ENCODE results near the gene HSD17B3. TPM values are rescaled to one million over a fixed set of nuclear protein-coding genes. Genes with fewer than 3 reads are reported as not detected.

Gene HSD17B3
- total and polyA plus RNA-seq, 10 donors = 0.34 to 3.9 (median 0.87) TPM; not detected in 2

DNA sequence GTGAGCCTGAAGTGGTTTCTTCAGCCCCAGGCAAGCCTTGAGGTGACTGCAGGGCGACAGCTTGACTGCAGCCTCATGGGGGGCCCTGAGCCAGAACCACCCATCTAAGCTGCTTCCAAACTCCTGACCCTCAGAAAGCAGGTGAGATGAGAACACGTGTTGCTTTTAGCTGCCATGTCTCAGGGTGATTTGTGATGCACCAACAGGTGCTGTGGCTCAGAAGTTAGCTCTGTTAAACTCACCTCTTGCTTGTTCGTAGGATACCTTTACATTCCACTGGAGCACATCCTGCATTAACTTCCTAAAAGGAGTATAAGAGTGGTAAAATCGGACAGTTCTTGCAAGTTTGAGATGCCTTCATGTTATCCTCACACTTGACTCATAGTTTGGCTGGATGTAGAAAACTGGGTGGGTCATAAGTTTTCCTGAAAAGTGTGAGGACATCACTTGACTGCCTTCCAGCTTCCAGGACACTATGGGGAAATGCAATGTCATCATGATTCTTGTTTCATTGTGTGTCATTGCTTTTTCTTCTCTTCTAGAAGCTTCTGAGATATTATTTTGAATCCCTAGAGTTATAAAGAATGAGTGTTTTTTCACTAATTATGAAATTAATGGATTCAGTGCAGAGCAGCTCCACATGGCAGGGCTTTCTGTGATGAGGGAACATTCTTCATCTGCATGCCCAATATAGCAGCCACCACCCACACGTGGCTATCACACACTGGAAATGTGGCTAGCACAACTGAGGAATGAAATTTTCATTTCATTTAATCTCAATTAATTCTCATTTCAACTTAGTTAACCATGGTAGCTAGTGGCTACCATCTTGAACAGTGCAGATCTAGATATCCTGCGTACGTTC is 92.3 kb downstream of the HSD17B3 start:
- H3K4me3 ChIP-seq = no peak overlapping the region
- TF ChIP-seq, protein P1, sequence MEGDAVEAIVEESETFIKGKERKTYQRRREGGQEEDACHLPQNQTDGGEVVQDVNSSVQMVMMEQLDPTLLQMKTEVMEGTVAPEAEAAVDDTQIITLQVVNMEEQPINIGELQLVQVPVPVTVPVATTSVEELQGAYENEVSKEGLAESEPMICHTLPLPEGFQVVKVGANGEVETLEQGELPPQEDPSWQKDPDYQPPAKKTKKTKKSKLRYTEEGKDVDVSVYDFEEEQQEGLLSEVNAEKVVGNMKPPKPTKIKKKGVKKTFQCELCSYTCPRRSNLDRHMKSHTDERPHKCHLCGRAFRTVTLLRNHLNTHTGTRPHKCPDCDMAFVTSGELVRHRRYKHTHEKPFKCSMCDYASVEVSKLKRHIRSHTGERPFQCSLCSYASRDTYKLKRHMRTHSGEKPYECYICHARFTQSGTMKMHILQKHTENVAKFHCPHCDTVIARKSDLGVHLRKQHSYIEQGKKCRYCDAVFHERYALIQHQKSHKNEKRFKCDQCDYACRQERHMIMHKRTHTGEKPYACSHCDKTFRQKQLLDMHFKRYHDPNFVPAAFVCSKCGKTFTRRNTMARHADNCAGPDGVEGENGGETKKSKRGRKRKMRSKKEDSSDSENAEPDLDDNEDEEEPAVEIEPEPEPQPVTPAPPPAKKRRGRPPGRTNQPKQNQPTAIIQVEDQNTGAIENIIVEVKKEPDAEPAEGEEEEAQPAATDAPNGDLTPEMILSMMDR (IDR thresholded peaks at IDR 0.05 in 8 of 11, conservative IDR thresholded peaks at IDR 0.05 in 3 of 11) = no peak
- no peaks in the 10 kb centered on the region for H3K4me1 ChIP-seq
- 75 to 92% (median 88%) methylated on average over 7 of the region's 7 CpGs for WGBS, 5 donors
- H3K27me3 ChIP-seq (replicated peaks in 1 of 7) = peaks cover 0 to 5% (median 0%) of the 10 kb centered on the region in 7 donors
- DNase-seq = no peak
- H3K27ac ChIP-seq = no peak overlapping the region
- no peaks in the 10 kb centered on the region for H3K36me3 ChIP-seq
- H3K9me3 ChIP-seq = peaks cover 0 to 1% (median 0%) of the 10 kb centered on the region in 8 donors
- intact Hi-C loops (cut with DNase I; ENCODE audit: low total_unique reads) = no loop called here

DNA sequence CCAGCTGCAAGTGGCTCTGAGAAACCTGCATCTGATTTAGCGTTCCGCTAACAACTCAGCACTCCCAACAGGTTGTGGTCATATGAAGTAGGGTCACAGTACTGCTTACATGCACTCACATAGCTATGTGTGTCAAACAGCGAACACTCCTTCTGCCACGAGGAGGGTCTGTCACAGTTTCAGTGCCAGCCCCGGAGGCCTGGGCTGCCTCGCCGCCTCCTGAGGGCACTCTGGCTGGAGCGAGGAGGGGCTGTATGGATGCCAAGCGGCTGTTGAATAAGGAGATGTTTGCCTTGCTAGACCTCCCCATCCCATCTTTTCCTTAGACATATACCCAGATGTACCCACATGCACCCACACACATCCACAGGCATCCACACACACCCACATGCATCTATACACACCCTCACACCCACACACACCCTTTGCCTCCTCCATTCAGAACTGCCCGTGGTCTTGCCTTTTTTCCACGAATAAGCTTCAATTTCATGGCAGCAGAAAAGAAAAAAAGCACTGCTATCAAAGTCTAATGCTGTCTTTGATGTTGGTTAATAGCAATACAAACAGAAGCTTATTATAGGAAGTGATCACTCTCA is 95.7 kb downstream of the HSD17B3 start:
- Histone ChIP-seq H3K27me3 (replicated peaks in 1 of 7) (peaks cover 0 to 4% (median 0%) of the 10 kb centered on the region in 7 donors), H3K4me1 (no peaks in the 10 kb centered on the region), H3K4me3 (no peak overlapping the region), H3K36me3 (no peaks in the 10 kb centered on the region), H3K27ac (no peak overlapping the region), H3K9me3 (peaks cover 0 to 5% (median 0%) of the 10 kb centered on the region in 8 donors)
- WGBS, 5 donors = 81 to 92% (median 90%) methylated on average over 10 to 11 of the region's 11 CpGs
- TF ChIP-seq POLR2AphosphoS5 (IDR thresholded peaks at IDR 0.05) = no peak
- TF ChIP-seq, protein P1 (IDR thresholded peaks at IDR 0.05 in 8 of 11, conservative IDR thresholded peaks at IDR 0.05 in 3 of 11) = no peak
- TF ChIP-seq POLR2A (IDR thresholded peaks at IDR 0.05) = no peak
- intact Hi-C loops (cut with DNase I; ENCODE audit: low total_unique reads) = no loop called here
- no peak for DNase-seq

DNA sequence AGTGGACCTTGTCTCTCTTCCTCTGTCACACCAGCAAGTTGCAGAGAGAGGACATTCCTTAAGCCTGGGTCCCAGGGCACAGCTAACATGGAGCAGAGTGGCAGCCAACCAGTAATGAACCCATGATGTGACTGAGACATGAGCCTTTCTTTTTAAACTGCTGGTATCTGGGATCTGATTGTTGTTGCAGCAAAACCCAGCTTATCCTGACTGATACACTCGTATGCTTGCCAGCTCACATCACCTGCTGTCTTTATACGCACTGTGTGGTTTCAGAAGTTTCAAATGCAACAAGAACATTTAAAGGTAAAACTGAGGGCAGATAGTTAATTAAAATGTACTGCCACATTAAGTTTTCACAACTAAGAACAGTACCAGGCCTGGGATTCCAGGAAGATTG is 97.1 kb downstream of the HSD17B3 start:
- Histone ChIP-seq H3K36me3 (no peaks in the 10 kb centered on the region), H3K9me3 (peaks cover 0 to 5% (median 0%) of the 10 kb centered on the region in 8 donors), H3K4me1 (no peaks in the 10 kb centered on the region), H3K27me3 (replicated peaks in 1 of 7) (no peaks in the 10 kb centered on the region), H3K27ac (no peak overlapping the region), H3K4me3 (no peak overlapping the region)
- TF ChIP-seq, protein P1 (IDR thresholded peaks at IDR 0.05 in 8 of 11, conservative IDR thresholded peaks at IDR 0.05 in 3 of 11) = no peak
- TF ChIP-seq POLR2AphosphoS5 (IDR thresholded peaks at IDR 0.05) (no peak), POLR2A (IDR thresholded peaks at IDR 0.05) (no peak)
- intact Hi-C loops (cut with DNase I; ENCODE audit: low total_unique reads) = no loop called here
- WGBS, 5 donors = 93 to 100% (median 96%) methylated on average over 2 of the region's 2 CpGs
- no peak for DNase-seq

DNA sequence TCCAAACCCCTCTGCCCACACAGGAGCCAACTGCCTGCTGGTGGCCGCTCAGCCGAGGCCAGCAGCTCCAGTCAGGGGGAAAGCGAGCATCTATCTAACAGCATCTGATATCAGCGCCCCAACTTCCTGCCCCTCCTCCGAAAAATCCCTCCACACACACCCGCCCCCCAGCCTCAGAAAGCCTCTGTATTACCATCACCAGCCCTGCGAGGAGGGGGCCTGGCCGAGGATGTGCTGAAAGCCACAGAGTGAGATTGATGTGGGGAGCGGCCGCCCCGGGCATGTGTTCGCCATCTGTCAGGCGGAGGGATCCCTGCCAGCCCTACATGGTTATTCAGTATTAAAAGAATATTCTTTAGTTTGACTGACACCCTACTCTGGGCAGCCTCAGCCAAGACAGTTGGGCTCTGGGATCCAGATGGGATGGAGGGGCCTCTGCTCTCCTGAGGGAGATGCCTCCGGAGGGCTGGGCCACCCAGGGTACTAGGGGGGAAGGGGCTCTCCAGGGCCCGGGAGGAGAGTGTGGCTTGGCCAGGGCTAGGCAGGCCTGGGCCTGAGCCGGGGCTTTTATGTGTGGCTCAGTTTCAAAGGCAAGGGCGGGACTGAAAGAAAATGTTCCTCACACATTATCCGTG is 98.0 kb downstream of the HSD17B3 start:
- TF ChIP-seq, protein P1 (IDR thresholded peaks at IDR 0.05 in 8 of 11, conservative IDR thresholded peaks at IDR 0.05 in 3 of 11) = no peak
- TF ChIP-seq POLR2A (IDR thresholded peaks at IDR 0.05) = no peak
- no peak for TF ChIP-seq POLR2AphosphoS5 (IDR thresholded peaks at IDR 0.05)
- 70 to 82% (median 79%) methylated on average over 18 of the region's 18 CpGs for WGBS, 5 donors
- Histone ChIP-seq H3K4me3 (no peak overlapping the region), H3K9me3 (peaks cover 0 to 5% (median 0%) of the 10 kb centered on the region in 8 donors), H3K27me3 (replicated peaks in 1 of 7) (no peaks in the 10 kb centered on the region), H3K4me1 (no peaks in the 10 kb centered on the region), H3K27ac (no peak overlapping the region), H3K36me3 (no peaks in the 10 kb centered on the region)
- intact Hi-C loops (cut with DNase I; ENCODE audit: low total_unique reads) = no loop called here
- no peak for DNase-seq

All from spleen (tissue), 11 donors.